GM23248 (cell line): ENCODE measurements around the gene TAS2R7. TPM values are rescaled to one million over a fixed set of nuclear protein-coding genes. Genes with fewer than 3 reads are reported as not detected.

Source experiments
- DNase-seq: peaks from one replicate; pipeline ENCODE4 v3.0.0-alpha.2; 2015
- H2AFZ ChIP-seq: fragments of 200-600 bp; sonication (generic); 2 replicates; pipeline ENCODE4 v1.6.1; 2016; ENCODE audit warnings: antibody characterized with exemption
- H3F3A ChIP-seq: fragments of 200-600 bp; sonication (generic); 2 replicates; pipeline ENCODE4 v1.6.1; 2016; ENCODE audit warnings: mild to moderate bottlenecking, antibody characterized with exemption, mixed run types; ENCODE audit not compliant: insufficient read depth
- H3K27ac ChIP-seq: fragments of 200-600 bp; sonication (generic); 2 replicates; pipeline ENCODE4 v1.5.1; 2016; ENCODE audit warnings: mild to moderate bottlenecking
- H3K27me3 ChIP-seq: fragments of 200-600 bp; sonication (generic); replicated peaks from 2 replicates; pipeline ENCODE4 v1.6.1; 2016; ENCODE audit warnings: mild to moderate bottlenecking; ENCODE audit not compliant: insufficient read depth
- H3K36me3 ChIP-seq: fragments of 200-600 bp; sonication (generic); 2 replicates; pipeline ENCODE4 v1.6.1; 2016; ENCODE audit warnings: low read depth, mild to moderate bottlenecking
- H3K4me1 ChIP-seq: fragments of 200-600 bp; sonication (generic); 2 replicates; pipeline ENCODE4 v1.6.1; 2016; ENCODE audit warnings: mild to moderate bottlenecking; ENCODE audit not compliant: insufficient read depth
- H3K4me2 ChIP-seq: fragments of 200-600 bp; sonication (generic); one replicate; pipeline ENCODE4 v1.6.1; 2016; ENCODE audit warnings: mild to moderate bottlenecking; ENCODE audit not compliant: unreplicated experiment
- H3K4me3 ChIP-seq: fragments of 200-600 bp; sonication (generic); 2 replicates; pipeline ENCODE4 v1.5.1; 2016; ENCODE audit warnings: mild to moderate bottlenecking
- H3K79me2 ChIP-seq: fragments of 200-600 bp; sonication (generic); 2 replicates; pipeline ENCODE4 v1.6.1; 2016; ENCODE audit warnings: mild to moderate bottlenecking; ENCODE audit not compliant: insufficient read depth
- H3K9ac ChIP-seq: fragments of 200-600 bp; sonication (generic); 2 replicates; pipeline ENCODE4 v1.6.1; 2016; ENCODE audit warnings: mild to moderate bottlenecking
- H3K9me2 ChIP-seq: fragments of 200-600 bp; sonication (generic); 2 replicates; pipeline ENCODE4 v1.6.1; 2016; ENCODE audit warnings: mixed run types, mild to moderate bottlenecking, moderate library complexity; ENCODE audit not compliant: insufficient read depth
- H3K9me3 ChIP-seq: fragments of 200-600 bp; sonication (generic); one replicate; pipeline ENCODE4 v1.6.1; 2017; ENCODE audit warnings: low read depth
- H4K20me1 ChIP-seq: fragments of 200-600 bp; sonication (generic); 2 replicates; pipeline ENCODE4 v1.6.0; 2016; ENCODE audit not compliant: insufficient read depth
- EZH2 ChIP-seq: fragments of 200-600 bp; sonication (generic); IDR thresholded peaks from 2 replicates; pipeline ENCODE4 v1.6.1; 2018; ENCODE audit warnings: antibody characterized with exemption, mild to moderate bottlenecking; ENCODE audit not compliant: insufficient read depth, poor library complexity, severe bottlenecking
- EZH2phosphoT487 ChIP-seq: fragments of 200-600 bp; sonication (generic); IDR thresholded peaks from 2 replicates; pipeline ENCODE4 v1.6.1; 2018; ENCODE audit warnings: antibody characterized with exemption, moderate library complexity, mild to moderate bottlenecking, low read depth; ENCODE audit not compliant: insufficient read depth
- WGBS, 2 experiments: methylation state at CpG; one replicate each; pipeline ENCODE4 v1.1.6; 2015 to 2017; ENCODE audit warnings: low lambda C conversion rate in 2 of 2, low coverage in 1 of 2; ENCODE audit errors: missing lambda C conversion rate in 2 of 2; 5-methylcytosine and 5-hydroxymethylcytosine counted together
- in situ Hi-C: fragments of 300-500 bp; cut with MboI; formaldehyde crosslinking; loops from 2 replicates; pipeline ENCODE4 v1.15.0; 2020
- polyA plus RNA-seq: library from polyadenylated mRNA; unstranded; fragments of >200 nt; fragmentation: Nextera tagmentation; extraction: Ambion mirVana; gene quantifications from 2 replicates; pipeline ENCODE4 v1.2.1, GENCODE V29; 2016
- total RNA-seq: library from RNA; depleted of rRNA; stranded (reverse); fragments of >200 nt; shearing (Covaris generic); gene quantifications from 2 replicates; pipeline ENCODE4 v1.2.3, GENCODE V29; 2014

Gene TAS2R7
- total and polyA plus RNA-seq, 2 experiments from 2014 or later, result not detected

DNA sequence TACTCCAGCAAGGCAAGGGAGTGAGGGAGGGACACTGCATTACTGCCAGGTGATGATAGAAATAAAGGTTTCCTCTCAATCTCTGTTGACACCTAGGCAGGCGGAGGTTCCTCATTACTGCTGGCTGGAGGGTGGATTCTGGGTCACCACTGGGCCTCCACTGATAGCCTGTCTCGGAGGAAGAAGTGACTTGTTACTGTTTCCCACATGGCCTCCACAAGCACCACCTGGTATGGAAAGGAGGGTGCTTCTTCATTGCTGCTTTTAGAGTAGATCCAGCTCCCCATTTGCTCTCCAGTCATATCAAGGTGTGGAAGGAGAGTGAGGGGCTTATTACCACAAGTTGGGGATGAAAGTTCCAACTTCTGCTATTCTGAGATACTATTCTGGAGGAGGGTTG is 40.4 kb upstream of the TAS2R7 start:
- Histone ChIP-seq H3K4me2 (no peak overlapping the region), H4K20me1 (no peaks in the 10 kb centered on the region), H3K4me1 (no peaks in the 10 kb centered on the region), H3F3A (no peaks in the 10 kb centered on the region), H3K79me2 (no peaks in the 10 kb centered on the region), H2AFZ (no peak overlapping the region), H3K4me3 (no peak overlapping the region), H3K27me3 (no peaks in the 10 kb centered on the region), H3K27ac (no peak overlapping the region), H3K36me3 (no peaks in the 10 kb centered on the region), H3K9me3 (no peaks in the 10 kb centered on the region), H3K9ac (no peak overlapping the region), H3K9me2 (no peaks in the 10 kb centered on the region)
- in situ Hi-C loops, result no loop called here
- no peak for DNase-seq
- WGBS, 2 experiments, result 93 to 97% methylated on average over 2 of the region's 2 CpGs
- TF ChIP-seq EZH2phosphoT487 (no peak), EZH2 (no peak)

DNA sequence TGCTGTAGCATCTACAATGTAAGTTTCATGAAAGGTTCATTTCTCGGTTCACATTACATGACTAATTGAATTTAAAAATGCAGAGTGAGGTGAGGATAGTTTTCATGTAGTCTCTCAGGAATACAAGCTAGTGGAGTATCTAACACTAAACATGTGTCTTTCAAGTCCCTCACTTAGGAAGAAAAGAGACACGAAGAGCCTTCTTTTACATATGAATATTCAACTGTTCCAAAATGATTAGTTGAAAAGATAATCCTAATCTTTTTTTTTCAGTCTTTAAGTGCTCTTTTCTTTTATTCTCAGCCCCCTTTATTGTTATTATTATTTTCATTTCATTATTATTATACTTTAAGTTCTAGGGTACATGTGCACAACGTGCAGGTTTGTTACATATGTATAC is 36.0 kb upstream of the TAS2R7 start:
- Histone ChIP-seq H3K4me1 (no peaks in the 10 kb centered on the region), H3K79me2 (no peaks in the 10 kb centered on the region), H3K27me3 (no peaks in the 10 kb centered on the region), H3K4me2 (no peak overlapping the region), H3K27ac (no peak overlapping the region), H3K4me3 (no peak overlapping the region), H2AFZ (no peak overlapping the region), H3K9me2 (no peaks in the 10 kb centered on the region), H3K9ac (no peak overlapping the region), H4K20me1 (no peaks in the 10 kb centered on the region), H3K9me3 (no peaks in the 10 kb centered on the region), H3K36me3 (no peaks in the 10 kb centered on the region), H3F3A (no peaks in the 10 kb centered on the region)
- 93 to 96% methylated on average over 3 of the region's 3 CpGs for WGBS, 2 experiments
- no peak for TF ChIP-seq EZH2phosphoT487
- TF ChIP-seq EZH2, result no peak
- DNase-seq, result no peak
- in situ Hi-C loops, result no loop called here

DNA sequence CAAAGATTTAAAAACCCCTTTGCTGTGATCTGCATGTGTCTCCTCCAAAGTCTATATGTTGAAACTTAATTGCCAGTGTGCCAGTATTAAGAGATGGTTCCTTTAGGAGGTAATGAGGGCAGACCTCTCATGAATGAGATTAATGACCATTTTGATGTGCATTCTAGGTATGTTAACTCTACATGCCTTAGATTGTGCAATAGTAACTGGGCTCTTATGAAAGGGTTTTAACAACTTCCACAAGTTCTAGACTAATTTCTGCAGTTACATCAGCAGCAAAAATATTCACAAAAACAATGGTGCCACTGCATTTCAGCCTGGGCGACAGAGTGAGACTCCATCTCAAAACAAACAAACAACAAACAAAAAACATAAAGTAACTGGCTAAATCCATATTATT is 27.6 kb upstream of the TAS2R7 start:
- DNase-seq, result peak; percentile 6
- WGBS, 2 experiments, result 32 to 48% methylated on average over 1 of the region's 1 CpG

DNA sequence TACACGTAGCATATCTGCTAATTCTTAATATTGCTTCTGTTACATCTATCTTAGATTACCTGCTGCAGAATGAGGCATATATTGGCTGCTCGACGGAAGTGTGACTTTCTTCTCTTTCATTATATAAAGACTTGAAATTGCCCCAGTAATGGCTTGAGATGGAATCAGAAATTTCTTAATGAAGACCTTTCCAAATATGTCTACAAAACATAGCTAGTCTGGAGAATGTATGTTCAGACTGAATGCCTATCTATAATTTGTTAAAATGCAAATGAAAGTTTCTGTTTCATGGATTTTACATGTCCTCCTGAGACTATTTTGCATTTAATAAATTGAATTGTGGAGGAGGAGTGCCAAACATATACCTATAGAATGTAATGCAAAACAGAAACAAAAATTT is 23.8 kb upstream of the TAS2R7 start, which contains the start of gene TAS2R10:
TSS of gene TAS2R10 (minus strand) at position 101 of the 400 bp plus-strand sequence. CDS start at position 12, 89 bp downstream.
- Histone ChIP-seq H3K9me2 (no peaks in the 10 kb centered on the region), H3K79me2 (no peaks in the 10 kb centered on the region), H4K20me1 (no peaks in the 10 kb centered on the region), H3K36me3 (no peaks in the 10 kb centered on the region), H3K9ac (no peak within 1 kb of the TSS), H3K4me2 (no peak within 1 kb of the TSS), H2AFZ (no peak within 1 kb of the TSS), H3F3A (no peaks in the 10 kb centered on the region), H3K4me1 (no peaks in the 10 kb centered on the region), H3K27me3 (no peaks in the 10 kb centered on the region), H3K4me3 (no peak within 1 kb of the TSS), H3K27ac (no peak within 1 kb of the TSS), H3K9me3 (no peaks in the 10 kb centered on the region)
- TF ChIP-seq EZH2phosphoT487, result no peak
- TF ChIP-seq EZH2, result no peak
- in situ Hi-C loops, result no loop called here
- WGBS, 2 experiments, result 59% methylated on average over 3 of the region's 3 CpGs
- no peak for DNase-seq

More for the DNA sequence above, 27.6 kb upstream of the TAS2R7 start:
- Histone ChIP-seq H3K79me2 (no peaks in the 10 kb centered on the region), H2AFZ (no peak overlapping the region), H3K27me3 (no peaks in the 10 kb centered on the region), H3K36me3 (no peaks in the 10 kb centered on the region), H4K20me1 (no peaks in the 10 kb centered on the region), H3K9me2 (no peaks in the 10 kb centered on the region), H3F3A (no peaks in the 10 kb centered on the region), H3K4me3 (no peak overlapping the region), H3K9ac (no peak overlapping the region), H3K4me1 (no peaks in the 10 kb centered on the region), H3K4me2 (no peak overlapping the region), H3K9me3 (no peaks in the 10 kb centered on the region), H3K27ac (no peak overlapping the region)
- in situ Hi-C loops, result no loop called here
- no peak for TF ChIP-seq EZH2phosphoT487
- no peak for TF ChIP-seq EZH2

DNA sequence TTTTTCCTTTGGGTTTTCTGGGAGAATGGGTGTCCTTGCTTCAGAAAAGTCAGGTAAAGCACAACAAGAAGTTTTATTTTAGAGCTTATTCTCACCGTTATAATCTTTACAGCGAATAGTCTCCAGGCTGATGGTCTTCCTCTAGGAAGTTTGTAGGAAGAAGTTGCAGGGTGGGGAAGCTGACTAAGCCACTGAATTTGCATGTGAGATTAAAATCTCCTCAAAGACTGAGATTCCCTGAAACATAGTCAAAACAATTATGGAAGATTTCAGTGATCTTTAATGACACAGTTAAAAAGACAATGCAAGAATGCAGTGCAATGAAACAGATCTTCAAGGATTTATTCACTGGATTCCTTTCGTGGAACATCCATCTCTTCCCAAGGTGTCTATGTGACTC is 22.5 kb upstream of the TAS2R7 start:
- H4K20me1 ChIP-seq, result no peaks in the 10 kb centered on the region
- in situ Hi-C loops, result no loop called here

More for the DNA sequence above, 22.5 kb upstream of the TAS2R7 start:
- H3K9me3 ChIP-seq, result no peaks in the 10 kb centered on the region
- no peaks in the 10 kb centered on the region for H3K79me2 ChIP-seq
- 65 to 67% methylated on average over 3 of the region's 3 CpGs for WGBS, 2 experiments
- no peaks in the 10 kb centered on the region for H3K4me1 ChIP-seq
- H3F3A ChIP-seq, result no peaks in the 10 kb centered on the region
- H3K36me3 ChIP-seq, result no peaks in the 10 kb centered on the region
- no peaks in the 10 kb centered on the region for H3K9me2 ChIP-seq
- H3K27ac ChIP-seq, result no peak overlapping the region
- no peak overlapping the region for H3K4me3 ChIP-seq
- TF ChIP-seq EZH2phosphoT487 (no peak), EZH2 (no peak)
- no peak overlapping the region for H3K4me2 ChIP-seq
- H3K27me3 ChIP-seq, result no peaks in the 10 kb centered on the region
- H3K9ac ChIP-seq, result no peak overlapping the region
- DNase-seq, result no peak
- no peak overlapping the region for H2AFZ ChIP-seq
